GM19023 (cell line): ENCODE measurements around the gene ACYP2.
"Not testable (repeated sequence)": the region's sequence is repeated elsewhere in the genome, so short reads cannot be mapped to it uniquely, and the experiment has no call there.

Experiments used
- ATAC-seq: cut with Tn5 transposase; IDR thresholded peaks from one replicate; pipeline ENCODE4 v1.9.1; 2021; ENCODE audit warnings: mild to moderate bottlenecking, moderate library complexity; ENCODE audit not compliant: unreplicated experiment

Gene ACYP2

DNA sequence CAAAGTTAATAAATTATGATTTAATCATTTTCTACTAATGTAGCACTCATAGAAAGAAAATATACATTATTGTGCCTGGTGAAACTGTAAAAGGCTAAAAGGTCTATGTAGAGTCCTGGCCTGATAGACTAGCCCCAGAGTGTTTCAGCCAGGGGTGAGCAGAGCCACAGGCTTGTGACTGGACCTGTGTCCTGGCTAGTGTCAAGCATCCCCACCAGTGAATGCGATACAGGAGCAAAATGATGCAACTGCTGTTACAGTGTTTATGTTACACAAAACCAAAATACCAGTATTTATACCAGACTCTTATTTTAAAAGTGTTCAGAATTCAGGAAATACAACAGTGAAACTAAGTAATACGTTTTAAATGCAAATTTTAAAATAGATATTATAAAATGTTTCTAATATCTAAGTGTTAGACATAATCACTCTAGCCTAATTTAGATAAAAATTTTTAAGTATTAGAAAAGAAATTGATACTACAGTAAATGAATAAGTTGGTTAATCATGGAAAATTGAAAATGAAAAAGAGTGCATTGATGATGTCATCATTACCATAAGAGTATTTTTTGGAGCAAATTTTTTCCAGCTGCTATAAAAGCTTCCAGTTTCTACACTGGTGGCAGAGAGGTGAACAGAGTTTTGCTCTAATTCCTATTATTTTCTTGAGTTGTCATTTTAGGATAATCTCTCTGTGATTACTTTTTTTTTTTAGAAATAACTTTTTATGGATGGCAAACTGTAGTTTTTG, 146.8 kb downstream of the ACYP2 start:
- ATAC-seq: no peak

DNA sequence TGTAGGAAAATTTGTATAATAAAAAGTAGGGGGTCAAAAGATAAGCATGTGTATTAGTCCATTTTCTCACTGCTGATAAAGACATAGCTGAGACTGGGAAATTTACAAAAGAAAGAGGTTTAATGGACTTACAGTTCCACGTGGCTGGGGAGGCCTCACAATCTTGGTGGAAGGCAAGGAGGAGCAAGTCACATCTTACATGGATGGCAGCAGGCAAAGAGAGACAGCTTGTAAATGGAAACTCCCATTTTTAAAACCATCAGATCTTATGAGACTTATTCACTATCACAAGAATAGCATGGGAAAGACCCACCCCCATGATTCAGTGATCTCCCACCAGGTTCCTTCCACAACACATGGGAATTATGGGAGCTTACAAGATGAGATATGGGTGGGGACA, 149.7 kb downstream of the ACYP2 start:
- ATAC-seq: not testable (repeated sequence)

DNA sequence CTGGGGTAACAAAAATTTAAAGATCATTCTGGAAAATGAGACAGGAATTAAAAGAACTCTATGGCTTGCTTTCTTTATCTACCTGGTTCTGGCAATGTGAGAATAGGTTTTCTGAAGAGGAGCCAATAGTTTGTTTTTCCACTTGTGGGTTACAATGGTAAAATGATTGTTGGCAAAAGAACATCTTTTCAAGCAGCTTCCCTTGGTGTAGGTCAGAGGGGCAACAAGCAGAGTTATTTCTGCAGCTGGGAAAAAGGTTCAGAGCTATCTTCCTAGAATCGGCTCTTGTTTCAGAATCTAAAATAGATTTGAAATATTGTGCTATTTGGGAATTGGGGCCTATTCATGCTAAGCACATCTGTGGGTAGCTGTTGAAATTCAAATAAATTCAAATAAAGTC, 152.2 kb downstream of the ACYP2 start:
- no peak for ATAC-seq

DNA sequence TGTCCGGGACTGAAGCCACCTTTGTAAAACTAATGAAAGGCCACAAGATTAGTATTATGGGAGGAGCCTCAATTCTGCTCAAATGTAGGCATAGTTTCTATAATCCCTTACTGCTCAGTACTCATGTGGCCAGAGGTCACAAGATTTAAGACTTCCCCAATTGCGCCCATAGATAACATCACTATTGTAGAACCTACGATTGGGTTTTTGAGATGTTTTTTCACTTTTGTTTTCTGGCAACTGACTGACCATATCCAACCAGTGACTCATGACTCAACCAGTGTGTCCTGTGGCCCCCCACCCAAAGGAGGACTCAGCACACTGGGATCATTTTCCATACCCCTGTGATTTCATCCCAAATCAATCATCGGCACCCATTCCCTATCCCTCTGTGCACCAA, 155.8 kb downstream of the ACYP2 start:
- no peak for ATAC-seq

DNA sequence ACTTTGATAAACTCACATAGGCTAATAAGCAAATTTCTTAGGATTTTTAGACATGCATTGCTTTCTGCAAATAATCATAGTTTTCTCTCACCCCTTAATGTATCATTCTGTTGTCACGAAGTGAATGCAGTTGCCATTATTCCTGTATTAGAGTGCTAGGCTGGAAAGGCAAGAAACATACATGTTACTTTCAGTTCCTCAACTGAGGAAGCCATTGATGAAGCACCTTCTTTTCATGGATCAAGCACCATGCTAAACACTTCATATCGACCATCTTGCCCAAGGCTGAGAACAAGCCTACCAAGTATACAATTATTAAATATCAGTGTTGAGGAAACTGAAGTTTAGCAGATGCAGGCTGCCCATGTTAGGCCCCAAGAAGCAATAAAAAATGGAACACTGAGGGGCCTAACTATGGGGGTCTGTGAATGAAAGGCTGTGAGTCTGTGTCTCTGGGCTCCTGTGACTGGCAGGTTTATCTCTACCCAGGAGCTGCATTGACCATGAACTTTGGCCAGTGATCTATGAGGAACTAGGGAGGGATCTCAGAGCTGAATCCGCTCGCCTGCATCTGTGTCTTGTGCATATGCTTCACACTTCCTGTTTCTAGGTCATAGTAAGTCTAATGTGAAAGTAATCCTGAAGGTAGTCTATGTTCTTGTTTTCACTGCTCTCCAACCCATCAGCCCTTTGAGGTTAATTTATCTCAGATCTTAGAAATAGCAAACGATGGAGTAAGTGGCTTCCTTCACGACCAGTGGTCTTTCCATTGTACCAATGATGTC, 156.6 kb downstream of the ACYP2 start:
- ATAC-seq: peak; percentile 96

DNA sequence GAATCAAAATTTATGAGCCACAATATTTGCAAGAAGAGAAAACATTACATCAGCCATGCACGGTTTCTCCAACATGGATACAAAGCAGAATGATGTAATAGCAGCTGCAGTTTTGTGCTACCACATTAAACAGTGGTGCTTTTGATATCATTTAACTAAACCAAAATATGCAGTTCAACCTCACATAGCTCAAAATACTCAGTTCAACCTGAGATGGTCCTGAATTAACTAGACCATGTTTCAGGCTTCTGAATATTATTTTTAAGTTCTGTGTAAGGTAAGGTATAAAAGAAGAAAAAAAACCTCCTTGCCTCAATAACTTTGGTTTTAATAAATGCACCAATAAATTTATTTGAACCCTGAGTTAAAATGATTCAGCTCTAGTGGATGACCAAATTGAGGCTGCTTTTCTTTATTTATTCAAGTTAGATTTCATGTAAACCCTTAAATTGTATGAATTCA, 159.4 kb downstream of the ACYP2 start:
- no peak for ATAC-seq

DNA sequence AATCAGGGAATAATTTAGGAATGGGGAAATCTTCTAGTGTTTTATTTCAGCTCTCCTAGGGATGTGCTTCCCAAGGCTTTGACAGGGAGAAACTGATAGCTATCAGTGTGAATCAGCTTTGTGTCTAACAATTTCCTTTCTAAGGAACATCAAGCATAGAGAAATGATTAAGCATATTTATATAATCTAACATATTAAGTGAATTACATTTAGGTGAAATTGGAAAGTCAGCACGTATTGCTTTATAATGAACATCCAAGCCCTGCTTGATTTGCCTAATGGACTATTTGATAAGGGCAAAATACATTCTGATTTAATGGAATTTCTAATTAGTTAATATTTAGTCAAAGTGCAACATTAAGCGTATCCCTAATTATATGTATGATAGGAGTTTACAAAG, 160.1 kb downstream of the ACYP2 start:
- ATAC-seq: no peak

DNA sequence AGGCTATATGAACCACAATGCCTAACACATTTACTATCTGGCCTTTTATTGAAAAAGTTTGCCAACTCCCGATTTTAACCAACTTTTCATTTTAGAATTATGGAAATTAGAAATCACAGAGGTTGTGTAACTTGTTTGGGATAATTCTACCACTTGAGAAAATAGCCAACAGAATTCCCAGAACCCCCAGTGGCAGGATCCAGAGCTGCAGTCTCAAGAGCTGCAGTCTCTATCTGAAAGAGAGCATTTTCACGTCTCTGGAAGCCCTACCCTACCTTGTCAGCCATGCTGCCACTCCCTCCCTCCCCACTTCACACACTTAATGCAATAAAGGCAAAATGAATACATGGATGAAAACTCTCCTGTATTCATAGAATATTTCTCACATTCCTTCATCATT, 164.0 kb downstream of the ACYP2 start:
- ATAC-seq: no peak

DNA sequence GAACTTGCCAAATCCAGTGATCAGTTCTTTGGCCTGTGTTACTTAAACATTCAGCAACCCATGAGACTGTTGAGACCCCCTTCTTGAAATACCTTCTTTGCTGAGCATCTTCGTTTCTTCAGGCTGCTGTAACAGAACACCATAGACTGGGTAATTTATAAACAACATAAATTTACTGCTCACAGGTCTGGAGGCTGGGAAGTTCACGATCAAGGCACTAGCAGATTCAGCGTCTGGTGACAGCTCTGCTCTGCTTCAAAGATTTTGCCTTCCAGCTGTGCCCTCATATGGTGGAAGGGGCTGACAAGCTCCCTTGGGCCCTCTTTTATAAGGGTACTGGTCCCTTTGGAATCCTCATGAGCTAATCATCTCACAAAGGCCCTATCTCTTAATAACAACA, 169.4 kb downstream of the ACYP2 start:
- ATAC-seq: no peak

DNA sequence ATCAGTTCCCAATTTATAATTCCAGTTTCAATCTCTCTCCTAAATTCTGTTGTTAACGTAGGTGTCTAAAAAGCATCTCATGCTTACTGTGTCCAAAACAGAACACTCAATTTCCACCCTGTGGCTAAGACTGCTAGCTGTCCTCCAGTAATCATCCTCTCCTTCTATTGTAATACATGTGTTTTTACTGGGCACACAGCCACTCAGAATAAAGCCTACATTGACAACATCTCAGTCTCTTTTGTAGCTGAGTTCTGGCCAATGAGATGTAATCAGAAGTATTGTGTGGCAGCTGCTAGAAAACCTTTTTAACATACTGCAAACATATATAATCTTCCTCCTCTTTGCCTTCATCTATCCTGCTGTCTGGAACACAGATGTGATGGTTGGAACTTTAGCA, 170.0 kb downstream of the ACYP2 start:
- no peak for ATAC-seq

DNA sequence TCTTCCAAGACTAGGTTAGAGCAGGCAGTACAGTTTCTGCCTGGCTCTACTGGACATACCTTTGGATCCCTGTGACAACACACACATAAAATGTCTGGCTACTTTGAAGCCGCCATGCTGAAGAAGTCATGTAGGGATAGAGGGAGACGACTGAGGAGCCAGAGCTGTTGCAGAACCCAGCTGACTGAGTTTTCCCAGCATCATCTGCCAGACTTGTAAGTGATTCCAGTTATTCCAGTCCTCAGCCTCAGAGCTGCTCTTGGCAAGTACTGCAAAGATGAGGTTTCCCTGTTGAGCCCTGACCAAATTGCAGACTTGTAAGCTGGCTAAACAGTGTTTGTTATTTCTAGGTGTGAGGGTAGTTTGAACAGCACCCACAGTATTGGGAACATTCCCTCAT, 172.1 kb downstream of the ACYP2 start:
- no peak for ATAC-seq

DNA sequence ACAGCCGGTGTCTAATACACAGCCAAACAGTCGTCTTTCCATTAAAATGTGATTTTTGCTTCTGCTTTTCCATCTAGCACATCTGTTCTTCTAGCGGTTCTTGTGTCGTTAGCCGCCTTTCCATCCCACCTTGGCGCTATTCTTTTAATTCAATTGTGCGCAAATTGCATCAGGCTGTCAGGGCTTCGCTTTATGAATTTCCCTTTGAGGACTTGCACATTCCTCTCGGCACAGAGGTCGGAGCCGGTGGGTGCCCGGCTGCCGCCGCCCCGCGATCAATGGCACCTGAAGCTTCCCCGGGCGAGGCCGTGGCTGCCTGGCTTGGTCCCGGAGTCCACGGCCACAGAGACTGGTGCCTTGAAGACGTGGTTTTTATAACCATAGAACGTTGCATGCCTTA, 174.5 kb downstream of the ACYP2 start:
- no peak for ATAC-seq

DNA sequence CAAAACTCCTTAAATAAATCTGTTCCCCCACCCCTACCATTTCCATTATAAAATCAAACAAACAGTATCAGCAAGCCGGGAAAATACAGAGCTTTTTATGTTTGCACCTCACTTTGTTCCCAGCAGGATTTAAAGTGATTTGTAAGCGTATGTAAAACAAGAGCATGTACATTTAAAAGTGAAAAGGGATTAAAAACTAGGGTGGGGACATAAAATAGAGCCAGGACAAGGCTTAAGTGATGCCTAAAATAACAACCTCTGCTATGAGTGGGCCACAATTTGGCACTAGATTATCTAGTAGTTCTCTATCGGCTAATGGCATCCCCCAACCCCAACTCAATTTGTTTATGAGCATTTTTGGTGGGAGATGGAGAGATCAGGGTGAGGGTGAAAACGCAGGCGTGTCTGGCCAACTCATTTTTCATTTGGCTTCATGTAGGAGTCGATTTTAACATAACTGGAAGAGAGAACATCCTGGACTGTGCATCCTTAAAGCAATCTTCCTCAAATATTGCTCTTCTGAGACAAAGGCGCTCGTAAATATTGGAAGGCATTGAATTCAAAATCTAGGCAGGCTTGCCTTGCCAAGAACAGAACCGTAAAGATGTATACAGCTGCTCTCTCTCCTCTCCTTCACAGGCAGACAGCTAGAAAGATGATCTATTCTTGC, 175.1 kb downstream of the ACYP2 start:
- ATAC-seq: no peak

DNA sequence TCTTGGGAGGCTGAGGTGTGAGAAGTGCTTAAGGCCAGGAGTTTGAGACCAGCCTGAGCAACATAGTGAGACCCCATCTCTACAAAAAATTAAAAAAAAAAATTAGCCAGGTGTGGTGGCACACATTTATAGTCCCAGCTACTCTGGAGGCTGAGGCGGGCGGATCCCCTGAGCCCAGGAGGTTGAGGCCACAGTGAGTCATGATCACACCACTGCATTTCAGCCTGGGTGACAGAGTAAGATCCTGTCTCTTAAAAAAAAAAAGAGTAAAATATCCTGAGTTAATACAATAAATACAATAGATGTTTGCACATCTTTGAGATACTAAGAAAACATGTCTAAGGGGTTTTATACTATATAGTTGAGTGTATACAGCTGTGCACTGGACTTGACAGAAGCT, 179.2 kb downstream of the ACYP2 start:
- ATAC-seq: not testable (repeated sequence)

DNA sequence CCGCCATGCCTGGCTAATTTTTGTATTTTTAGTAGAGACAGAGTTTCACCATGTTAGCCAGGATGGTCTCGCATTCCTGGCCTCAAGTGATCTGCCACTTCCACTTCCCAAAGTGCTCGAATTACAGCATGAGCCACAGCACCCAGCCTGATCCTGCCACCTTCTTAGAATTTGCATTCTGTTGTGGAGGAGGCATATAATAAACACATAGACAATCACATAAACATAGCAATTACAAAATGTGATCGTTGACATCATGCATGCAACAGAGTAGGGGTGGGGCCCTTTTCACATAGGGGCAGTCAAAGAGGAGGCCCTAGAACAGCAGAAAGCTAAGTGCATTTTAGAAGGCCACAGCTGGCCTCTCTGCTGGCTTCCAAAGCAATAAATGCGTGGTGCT, 180.5 kb downstream of the ACYP2 start:
- ATAC-seq: no peak

DNA sequence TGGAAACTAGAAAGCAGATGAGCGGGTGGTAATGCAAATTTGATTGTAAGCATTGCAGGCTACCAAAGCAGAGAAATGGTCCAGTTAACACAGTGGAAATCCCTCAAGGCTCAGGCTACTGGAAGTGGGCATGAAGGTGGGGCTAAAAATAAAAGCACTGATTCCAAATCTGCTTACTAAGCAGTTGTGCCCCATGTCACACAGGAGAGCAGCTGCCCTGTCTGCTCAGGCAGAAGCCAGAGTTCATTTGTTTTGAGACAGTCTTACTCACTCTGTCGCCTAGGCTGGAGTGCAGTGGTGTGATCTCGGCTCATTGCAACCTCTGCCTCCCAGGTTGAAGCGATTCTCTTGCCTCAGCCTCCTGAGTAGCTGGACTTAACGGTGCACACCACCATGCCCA, 183.1 kb downstream of the ACYP2 start:
- ATAC-seq: no peak

DNA sequence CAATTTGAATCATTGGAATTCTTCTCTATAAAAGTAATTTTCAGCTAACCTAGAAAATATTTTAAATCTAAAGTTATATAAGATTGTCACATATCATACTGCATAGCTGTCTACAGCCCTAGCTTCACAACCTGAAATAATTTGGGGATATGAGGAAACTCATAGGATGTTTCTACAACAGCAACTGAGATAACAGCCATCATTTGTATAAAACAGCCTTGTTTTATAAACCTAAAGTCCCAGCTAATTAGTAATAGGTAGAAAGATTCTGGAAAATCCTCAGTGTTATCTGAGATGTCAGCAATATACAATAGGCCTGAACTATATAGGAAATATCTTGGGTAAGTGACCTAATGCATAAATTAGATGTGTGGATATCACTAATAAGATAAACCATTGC, 188.2 kb downstream of the ACYP2 start:
- no peak for ATAC-seq

DNA sequence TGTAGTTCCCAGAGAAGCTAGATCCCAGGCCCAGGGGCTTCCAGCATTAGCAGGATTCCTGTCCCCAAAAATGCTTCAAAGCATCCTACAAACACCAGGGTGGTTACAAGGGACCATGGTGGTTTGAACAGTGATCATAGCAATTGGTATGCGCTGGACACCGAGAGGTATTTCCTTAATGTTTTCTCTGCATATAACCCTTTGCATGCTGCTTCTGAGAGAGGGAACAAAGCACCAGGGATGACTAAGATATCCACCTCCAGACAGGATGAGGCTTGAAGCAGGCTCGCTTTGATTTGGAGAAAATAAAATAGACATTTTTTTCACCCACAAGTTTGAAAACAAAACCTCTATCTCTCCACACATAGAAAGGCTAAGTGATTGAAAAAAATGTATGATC, 191.1 kb downstream of the ACYP2 start:
- no peak for ATAC-seq

DNA sequence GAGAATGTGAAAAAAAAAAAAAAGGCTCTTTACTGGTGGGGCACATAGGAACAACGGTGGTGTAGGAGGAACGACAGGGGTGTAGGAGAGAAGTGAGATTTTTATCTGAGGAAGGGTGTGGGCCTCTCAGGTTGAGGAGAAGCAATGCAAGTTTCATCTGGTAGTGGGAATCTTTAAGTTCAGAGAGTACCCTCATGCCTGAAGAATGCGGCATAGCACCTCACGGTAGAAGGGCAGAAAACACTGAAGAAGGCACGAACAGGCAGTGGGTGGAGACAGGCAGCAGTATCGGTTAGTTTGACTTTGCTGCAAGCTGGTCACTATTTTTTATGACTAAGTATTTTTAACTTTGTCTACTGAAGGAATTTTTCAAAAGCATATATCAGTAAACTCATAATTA, 192.8 kb downstream of the ACYP2 start:
- no peak for ATAC-seq

DNA sequence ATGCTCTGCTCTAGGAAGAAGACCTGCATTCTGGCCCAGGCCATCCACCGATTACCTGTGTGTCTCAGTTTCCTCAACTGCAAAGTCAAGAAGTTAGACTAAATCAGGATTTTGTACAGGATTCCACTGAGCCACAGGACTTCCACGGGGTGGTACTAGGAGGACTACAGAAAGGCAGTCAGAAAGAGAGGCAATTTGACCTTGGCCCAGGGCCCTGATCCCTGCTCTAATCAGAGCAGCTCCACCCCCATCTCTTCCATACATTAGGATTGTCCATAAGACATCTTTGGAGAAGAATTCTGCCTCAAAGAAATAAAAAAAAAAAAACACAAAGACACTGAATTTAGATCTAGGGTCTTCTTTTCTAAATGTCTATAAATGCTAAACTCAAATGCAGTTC, 193.4 kb downstream of the ACYP2 start:
- no peak for ATAC-seq

DNA sequence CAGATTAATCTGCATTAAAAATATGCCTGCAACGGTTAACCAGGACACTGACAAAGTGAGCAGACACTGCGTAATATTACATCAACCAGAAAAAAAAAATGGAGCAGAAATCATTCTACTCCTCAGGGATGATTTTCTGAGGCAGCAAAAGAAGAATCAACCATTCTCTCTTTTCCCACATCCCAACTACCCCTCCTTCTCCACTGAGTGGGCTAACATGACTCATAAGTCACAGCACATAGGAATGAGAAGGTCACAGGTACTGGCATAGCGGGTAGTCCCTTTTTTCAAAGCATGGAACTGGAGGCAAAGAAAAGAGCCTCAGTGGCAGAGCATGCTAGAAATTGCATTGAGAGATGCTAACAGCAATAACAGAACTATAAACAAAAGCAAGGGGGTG, 194.9 kb downstream of the ACYP2 start:
- ATAC-seq: no peak

DNA sequence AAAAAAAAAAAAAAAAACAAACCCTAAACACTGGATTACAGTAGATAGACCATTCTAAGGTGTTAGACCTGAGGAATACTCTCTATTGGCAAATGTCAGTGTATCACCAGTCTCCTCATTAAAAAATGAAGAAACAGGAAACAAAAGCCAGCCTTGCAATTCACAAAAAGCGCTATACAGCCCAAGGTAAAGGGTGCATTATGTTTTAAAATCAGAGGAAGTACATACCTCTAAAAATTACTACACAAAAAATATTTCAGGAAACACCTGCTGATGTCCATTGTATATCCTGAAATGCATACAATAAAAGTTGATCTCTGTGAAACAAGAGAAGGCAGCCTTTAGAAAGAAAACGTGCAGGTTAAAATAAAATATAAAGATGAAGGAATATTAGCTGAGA, 195.5 kb downstream of the ACYP2 start:
- no peak for ATAC-seq
